GM21737 (cell line): ENCODE results near the gene RNF144A.

Experiments used
- ATAC-seq: cut with Tn5 transposase; IDR thresholded peaks from one replicate; pipeline ENCODE4 v1.9.1; 2021; ENCODE audit warnings: mild to moderate bottlenecking, moderate library complexity; ENCODE audit not compliant: unreplicated experiment

The RNF144A gene

GRCh38 chr2:7018282-7018701 is 101.1 kb downstream of the RNF144A start:
- ATAC-seq, result no peak

DNA sequence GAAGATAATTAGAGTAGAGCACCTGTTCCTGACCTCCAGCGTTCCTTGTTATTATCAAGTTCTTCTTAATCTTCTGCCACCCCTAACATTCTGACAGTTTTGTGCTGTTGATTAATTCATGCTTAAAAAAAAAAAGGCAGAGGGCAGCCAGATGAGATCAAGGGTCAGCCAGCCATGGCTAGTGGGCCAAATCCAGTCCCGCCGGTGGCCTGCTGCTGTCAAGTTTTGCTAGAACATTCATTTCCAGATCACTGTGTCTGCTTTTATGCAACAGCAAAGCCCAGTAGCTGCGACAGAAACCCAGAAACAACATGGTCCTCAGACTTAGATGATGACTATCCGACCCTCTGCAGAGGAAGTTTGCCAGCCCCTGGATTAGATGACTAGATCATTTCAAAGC is 101.6 kb downstream of the RNF144A start:
- ATAC-seq, result no peak

DNA sequence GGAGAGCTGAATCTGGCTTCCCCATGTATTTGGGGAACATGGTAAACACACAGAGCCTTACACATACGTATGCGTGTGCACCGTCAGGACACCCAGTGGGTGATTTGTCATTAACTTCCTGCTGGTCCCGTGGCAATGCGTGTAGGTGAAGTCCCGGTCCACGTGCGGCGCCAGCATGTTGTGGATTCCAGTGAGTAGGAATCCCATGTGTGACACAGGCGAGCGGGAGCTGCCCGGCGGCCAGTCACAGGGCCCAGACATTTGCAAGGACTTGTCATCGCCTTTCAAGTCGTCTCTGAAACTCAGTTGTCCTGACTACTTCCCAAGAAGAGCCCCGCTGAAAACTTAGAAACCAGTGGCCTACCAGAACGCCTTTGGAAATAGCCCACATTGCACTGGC is 102.0 kb downstream of the RNF144A start:
- no peak for ATAC-seq

- no peak for ATAC-seq
Measured at GRCh38 chr2:7020059-7020458, 102.8 kb downstream of the RNF144A start.

DNA sequence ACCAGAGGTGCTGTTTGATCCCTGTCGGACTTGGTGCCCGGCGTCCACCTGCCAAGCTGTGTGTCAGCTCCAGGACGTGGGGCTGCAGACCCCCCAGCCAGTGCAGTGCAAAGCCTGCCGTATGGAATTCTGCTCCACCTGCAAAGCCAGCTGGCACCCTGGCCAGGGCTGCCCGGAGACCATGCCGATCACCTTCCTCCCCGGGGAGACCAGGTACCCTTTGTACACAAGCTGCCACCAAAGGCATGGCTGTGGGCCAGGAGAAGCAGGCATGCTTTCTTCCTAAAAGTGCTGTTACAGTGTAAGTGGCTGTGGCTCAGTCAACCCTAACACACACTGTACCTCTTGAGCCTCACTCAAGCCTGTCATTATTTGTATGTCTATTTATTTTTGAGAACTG is 103.3 kb downstream of the RNF144A start:
- no peak for ATAC-seq

DNA sequence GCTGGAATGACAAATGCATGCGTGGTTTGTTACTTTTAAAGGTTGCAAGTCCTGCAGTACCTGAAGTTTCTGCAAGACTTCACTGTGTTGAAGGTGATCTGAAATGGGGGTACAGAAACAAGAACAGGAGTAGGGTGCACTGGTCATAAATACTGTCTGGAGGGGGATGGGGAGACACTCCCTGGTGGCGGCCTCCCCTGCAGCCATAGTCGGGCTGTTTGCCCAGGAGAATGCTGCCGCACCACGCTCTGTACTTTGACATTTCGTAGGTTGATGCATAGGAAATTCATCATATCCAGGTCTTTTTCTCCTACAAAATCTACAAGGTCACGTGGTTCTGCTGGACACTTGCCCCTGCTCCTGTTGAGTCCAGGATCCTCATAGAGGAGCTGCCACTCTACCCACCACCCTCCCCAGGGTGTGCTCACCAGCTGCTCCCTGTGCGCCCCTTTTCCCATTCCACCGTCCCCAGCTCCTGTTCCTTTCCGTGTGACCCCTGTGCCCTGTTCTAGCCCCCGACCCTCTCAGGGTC is 103.8 kb downstream of the RNF144A start:
- ATAC-seq, result no peak

GRCh38 chr2:7022492-7023385 is 105.5 kb downstream of the RNF144A start:
- ATAC-seq, result no peak

- ATAC-seq, result no peak
Measured at GRCh38 chr2:7023542-7023941, 106.3 kb downstream of the RNF144A start.

GRCh38 chr2:7024261-7024660 is 107.0 kb downstream of the RNF144A start:
- no peak for ATAC-seq

DNA sequence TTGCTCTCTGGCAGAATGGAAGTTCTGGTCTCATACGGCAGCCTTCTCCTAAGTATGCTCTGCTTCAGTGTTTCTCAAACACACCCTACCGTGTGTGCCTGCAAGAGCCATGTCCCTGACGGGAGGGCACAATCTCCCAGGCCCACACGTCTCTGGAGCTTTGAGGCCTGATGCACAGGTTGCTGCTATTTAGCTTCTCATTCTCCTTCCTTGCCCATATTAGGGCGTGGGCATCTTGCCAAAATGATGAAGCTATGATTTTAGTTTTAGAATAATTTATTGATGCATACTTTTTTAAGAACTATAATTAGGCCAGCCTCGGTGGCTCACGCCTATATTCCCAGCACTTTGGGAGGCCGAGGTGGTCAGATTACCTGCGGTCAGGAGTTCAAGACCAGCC is 107.9 kb downstream of the RNF144A start:
- no peak for ATAC-seq

- no peak for ATAC-seq
Measured at GRCh38 chr2:7026742-7027141, 109.5 kb downstream of the RNF144A start.

DNA sequence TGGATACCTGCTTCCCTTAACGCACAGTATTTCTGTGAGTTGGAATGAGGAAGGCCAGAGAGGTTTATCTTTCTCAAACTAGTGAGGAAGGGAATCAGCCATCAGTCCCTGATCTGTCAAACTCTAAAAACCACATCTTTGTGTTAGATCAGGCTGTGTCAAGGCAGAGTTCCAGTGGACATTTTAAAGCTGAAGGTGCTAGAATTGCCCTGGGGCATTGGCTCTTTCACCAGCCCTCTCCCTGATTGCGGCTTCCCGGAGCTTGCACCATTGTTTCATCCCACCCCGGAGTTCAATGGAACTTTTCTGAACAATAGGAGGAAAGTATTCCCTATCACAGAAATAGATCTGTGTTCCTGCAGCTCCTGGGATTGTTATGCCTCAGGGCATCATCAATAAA is 110.2 kb downstream of the RNF144A start:
- no peak for ATAC-seq

DNA sequence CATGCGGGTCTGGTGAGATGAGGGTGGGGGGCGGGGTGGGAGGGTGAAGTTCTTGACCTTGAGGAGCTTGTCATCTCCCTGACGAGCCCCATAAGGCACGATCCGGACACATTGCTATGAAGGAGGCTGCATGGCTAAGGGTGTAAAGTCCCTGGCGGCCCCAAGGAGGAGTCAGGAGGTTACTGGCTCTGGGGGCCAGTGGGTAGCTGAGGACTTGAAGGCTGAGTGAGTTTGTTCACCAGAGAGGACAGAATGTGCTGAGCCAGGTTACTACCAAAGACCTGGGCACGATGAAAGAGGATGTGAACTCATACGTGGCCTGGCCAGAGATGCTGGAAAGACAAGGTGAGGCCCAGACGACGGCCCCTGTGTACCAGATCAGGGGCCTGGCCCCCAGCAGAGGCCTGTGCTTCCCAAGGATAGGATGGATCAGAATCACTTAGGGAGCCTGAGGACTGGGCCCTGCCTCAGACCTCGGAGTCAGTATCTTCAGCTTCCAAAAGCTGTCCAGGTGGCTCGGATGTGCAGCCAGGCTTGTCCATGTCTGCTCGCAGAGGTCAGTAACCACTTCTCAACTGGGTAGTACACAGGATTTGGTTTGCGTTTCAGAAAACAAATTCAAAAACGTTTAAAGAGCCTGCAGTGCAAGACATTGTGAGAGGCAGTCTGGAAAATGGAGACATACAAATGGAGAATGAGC is 110.9 kb downstream of the RNF144A start:
- no peak for ATAC-seq

DNA sequence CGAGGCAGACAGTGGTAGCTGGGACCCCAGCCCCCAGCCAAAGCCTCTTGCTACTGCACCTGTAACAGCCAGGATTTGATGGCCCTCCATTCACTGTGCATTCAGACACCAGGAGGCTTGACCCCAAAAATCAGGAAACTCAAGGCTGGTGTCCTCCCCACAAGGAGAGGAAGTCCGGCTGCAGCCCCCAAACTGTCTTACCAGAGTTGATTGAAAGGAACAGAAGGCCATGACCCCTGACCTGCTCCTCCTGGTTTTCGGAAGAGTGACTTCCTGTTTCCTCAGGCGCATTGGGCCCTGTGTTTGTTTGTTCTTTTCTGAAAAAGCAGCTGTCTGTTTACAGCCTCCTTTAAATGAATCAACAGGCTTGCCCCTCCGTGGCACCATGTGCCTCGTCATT is 111.6 kb downstream of the RNF144A start:
- no peak for ATAC-seq

- ATAC-seq, result no peak
Measured at GRCh38 chr2:7029291-7030059, 112.3 kb downstream of the RNF144A start.

DNA sequence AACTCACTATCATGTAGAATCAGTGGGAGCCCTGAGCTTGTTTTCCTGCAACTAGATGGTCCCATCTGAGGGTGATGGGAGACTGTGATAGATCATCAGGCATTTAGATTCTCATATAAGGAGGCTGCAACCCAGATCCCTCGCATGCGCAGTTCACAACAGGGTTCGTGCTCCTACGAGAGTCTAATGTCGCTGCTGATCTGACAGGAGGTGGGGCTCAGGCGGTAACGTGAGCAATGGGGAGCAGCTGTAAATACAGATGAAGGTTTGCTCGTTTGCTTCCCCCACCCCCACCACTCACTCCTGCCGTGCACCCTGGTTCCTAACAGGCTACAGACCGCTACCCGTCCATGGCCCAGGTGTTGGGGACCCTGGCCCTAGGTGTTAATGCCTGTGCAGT is 113.6 kb downstream of the RNF144A start:
- ATAC-seq, result no peak

- ATAC-seq, result no peak
Measured at GRCh38 chr2:7031547-7032245, 114.5 kb downstream of the RNF144A start.

DNA sequence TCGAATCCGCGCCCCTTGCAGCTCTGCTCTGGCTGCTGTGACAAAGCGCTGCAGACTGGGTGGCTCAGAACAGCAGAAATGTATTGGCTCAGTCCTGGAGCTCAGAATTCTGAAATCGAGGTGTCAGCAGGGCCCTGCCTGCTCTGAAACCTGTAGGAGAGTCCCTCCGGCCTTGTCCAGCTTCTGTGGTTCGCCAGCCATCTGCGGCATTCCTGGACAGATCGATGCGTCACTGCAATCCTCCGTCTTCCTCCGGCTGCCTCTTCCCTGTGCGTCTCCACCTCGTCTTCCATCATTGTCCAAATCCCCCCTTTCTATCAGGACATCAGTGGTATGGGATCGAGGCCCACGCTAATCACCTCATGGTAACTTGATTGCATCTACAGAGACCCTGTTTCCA is 115.2 kb downstream of the RNF144A start:
- ATAC-seq, result no peak

DNA sequence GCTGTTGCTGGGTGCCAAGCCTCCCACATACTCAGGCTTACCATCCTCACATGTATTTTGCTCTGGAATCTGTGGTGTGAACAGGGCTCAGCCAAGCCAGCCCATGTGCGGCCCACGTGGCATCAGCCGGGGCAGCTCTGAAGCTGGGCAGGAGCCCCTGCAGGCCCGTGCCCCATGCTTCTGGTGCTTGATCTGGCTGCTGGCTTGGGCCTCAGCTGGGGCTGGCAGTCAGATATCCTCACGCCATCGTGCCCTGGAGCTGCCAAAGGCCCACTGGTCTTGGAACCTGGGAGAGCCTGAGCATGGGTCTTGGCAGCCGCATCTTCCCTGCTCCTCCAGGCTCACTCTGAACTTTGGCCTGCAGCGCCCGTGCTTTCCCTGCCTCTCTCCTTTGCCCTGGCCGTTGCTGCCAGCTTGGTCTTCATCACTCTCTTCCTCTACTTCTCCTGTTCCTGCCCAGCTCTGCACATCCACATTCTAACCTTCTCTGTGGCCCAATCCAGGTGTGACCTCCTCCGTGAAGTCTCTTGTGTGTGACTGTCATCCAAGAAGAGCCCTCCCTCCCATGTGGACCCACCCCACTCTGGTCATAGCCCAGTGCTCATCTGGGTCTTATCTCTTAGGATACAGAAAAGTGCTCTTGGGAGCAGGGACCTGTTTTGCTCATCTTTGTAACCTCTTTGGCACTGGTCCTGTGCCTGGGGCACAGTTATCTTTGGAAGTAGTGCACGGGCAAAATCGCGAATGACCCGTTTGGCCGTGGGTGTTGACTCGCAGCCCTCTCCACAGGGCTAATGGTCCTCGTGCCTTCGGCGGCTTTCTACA is 116.1 kb downstream of the RNF144A start:
- no peak for ATAC-seq

- ATAC-seq, result no peak
Measured at GRCh38 chr2:7034303-7034702, 117.1 kb downstream of the RNF144A start.
